Left ventricle myocardium inferior (tissue), 1 donor: ENCODE measurements around the gene PSME1. TPM values are rescaled to one million over a fixed set of nuclear protein-coding genes. Genes with fewer than 3 reads are reported as not detected.

Source experiments
- DNase-seq: peaks from one replicate; pipeline ENCODE4 v3.0.0-alpha.2; 2020
- H3K27ac ChIP-seq: fragments of 200-600 bp; replicated peaks from 2 replicates; pipeline ENCODE4 v1.8.0; 2021
- H3K27me3 ChIP-seq: fragments of 200-600 bp; 2 replicates; pipeline ENCODE4 v1.8.0; 2021; ENCODE audit warnings: low read depth
- H3K36me3 ChIP-seq: fragments of 200-600 bp; 2 replicates; pipeline ENCODE4 v1.8.0; 2021
- H3K4me1 ChIP-seq: fragments of 200-600 bp; 2 replicates; pipeline ENCODE4 v1.8.0; 2021
- H3K4me3 ChIP-seq: fragments of 200-600 bp; 2 replicates; pipeline ENCODE4 v1.8.0; 2021; ENCODE audit warnings: mild to moderate bottlenecking, moderate library complexity
- H3K9me3 ChIP-seq: fragments of 200-600 bp; replicated peaks from 2 replicates; pipeline ENCODE4 v1.8.0; 2021
- intact Hi-C: fragments of 100-400 bp; cut with micrococcal nuclease; formaldehyde crosslinking; loops from one replicate; pipeline ENCODE4 v1.11.0; 2022
- total RNA-seq: library from RNA; stranded (reverse); fragmentation: NEBNext Ultra II Directional; extraction: Animal tissue kit (Norgen Biotek cat#: 25700); gene quantifications from one replicate; pipeline ENCODE4 v1.2.1, GENCODE V29; 2021
- TF ChIP-seq, protein P1 (sequence below): fragments of 200-600 bp; IDR thresholded peaks from 2 replicates; pipeline ENCODE4 v1.8.0; 2021; ENCODE audit warnings: antibody characterized with exemption, mild to moderate bottlenecking, borderline replicate concordance
- donor health status: DM: no; HTN: yes; CAD: no; lungs with severe emphysema.

The PSME1 gene
- total RNA-seq, 1 donor from 2014 or later, result 108 TPM

- Histone ChIP-seq H3K27ac (no peak overlapping the region), H3K4me1 (peaks cover 33% of the 10 kb centered on the region), H3K27me3 (no peaks in the 10 kb centered on the region), H3K9me3 (no peaks in the 10 kb centered on the region), H3K4me3 (no peak overlapping the region), H3K36me3 (peaks cover 81% of the 10 kb centered on the region)
- TF ChIP-seq, protein P1, sequence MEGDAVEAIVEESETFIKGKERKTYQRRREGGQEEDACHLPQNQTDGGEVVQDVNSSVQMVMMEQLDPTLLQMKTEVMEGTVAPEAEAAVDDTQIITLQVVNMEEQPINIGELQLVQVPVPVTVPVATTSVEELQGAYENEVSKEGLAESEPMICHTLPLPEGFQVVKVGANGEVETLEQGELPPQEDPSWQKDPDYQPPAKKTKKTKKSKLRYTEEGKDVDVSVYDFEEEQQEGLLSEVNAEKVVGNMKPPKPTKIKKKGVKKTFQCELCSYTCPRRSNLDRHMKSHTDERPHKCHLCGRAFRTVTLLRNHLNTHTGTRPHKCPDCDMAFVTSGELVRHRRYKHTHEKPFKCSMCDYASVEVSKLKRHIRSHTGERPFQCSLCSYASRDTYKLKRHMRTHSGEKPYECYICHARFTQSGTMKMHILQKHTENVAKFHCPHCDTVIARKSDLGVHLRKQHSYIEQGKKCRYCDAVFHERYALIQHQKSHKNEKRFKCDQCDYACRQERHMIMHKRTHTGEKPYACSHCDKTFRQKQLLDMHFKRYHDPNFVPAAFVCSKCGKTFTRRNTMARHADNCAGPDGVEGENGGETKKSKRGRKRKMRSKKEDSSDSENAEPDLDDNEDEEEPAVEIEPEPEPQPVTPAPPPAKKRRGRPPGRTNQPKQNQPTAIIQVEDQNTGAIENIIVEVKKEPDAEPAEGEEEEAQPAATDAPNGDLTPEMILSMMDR, result no peak
- intact Hi-C loops, result no loop called here
- no peak for DNase-seq
These were observed 15.5 kb downstream of the PSME1 start for GRCh38 chr14:24151404-24152080.

DNA sequence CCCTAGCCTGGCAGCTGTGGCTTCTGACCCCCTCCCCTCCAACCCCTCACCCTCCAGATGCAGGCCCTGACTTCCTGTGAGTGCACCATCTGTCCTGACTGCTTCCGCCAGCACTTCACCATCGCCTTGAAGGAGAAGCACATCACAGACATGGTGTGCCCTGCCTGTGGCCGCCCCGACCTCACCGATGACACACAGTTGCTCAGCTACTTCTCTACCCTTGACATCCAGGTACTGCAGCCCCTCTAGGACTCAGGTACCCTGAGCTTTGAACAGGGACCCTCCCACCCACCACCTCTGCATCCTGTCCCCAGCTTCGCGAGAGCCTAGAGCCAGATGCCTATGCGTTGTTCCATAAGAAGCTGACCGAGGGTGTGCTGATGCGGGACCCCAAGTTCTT lies 19.1 kb downstream of the PSME1 start:
- H3K27me3 ChIP-seq, result no peaks in the 10 kb centered on the region
- TF ChIP-seq, protein P1, result no peak
- no peak overlapping the region for H3K27ac ChIP-seq
- peaks cover 91% of the 10 kb centered on the region for H3K36me3 ChIP-seq
- peaks cover 1% of the 10 kb centered on the region for H3K4me1 ChIP-seq
- no peak for DNase-seq
- H3K4me3 ChIP-seq, result no peak overlapping the region
- intact Hi-C loops, result no loop called here
- H3K9me3 ChIP-seq, result no peaks in the 10 kb centered on the region

- intact Hi-C loops, result no loop called here
- no peak for DNase-seq
- Histone ChIP-seq H3K36me3 (peaks cover 80% of the 10 kb centered on the region), H3K4me3 (no peak overlapping the region), H3K27ac (no peak overlapping the region), H3K27me3 (no peaks in the 10 kb centered on the region), H3K4me1 (peaks cover 17% of the 10 kb centered on the region), H3K9me3 (no peaks in the 10 kb centered on the region)
- TF ChIP-seq, protein P1, result no peak
These were observed 20.8 kb downstream of the PSME1 start for GRCh38 chr14:24156840-24157239.

DNA sequence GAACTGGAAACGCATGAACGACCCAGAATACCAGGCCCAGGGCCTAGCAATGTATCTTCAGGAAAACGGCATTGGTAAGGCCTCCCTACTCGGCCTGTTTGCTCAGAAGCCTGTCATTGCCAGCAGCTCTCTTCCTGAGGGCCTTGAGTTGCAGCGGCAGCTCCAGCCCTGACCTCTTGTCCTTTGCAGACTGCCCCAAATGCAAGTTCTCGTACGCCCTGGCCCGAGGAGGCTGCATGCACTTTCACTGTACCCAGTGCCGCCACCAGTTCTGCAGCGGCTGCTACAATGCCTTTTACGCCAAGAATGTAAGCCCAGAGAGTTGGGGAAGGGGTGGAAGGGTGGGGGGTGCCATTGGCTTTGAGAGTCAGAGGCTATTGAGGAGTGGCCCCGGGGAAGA lies 21.3 kb downstream of the PSME1 start:
- intact Hi-C loops, result no loop called here

GRCh38 chr14:24159777-24160498 lies 23.9 kb downstream of the PSME1 start:
- TF ChIP-seq, protein P1, result no peak
- Histone ChIP-seq H3K9me3 (no peaks in the 10 kb centered on the region), H3K4me1 (peaks cover 45% of the 10 kb centered on the region), H3K4me3 (no peak overlapping the region), H3K27ac (peak overlapping the region; percentile 98), H3K27me3 (no peaks in the 10 kb centered on the region), H3K36me3 (peaks cover 77% of the 10 kb centered on the region)
- DNase-seq, result no peak
- intact Hi-C loops, result no loop called here

More for the DNA sequence above, 21.3 kb downstream of the PSME1 start:
- Histone ChIP-seq H3K27me3 (no peaks in the 10 kb centered on the region), H3K4me3 (no peak overlapping the region), H3K9me3 (no peaks in the 10 kb centered on the region), H3K27ac (no peak overlapping the region), H3K4me1 (peaks cover 22% of the 10 kb centered on the region), H3K36me3 (peaks cover 75% of the 10 kb centered on the region)
- TF ChIP-seq, protein P1, result no peak
- DNase-seq, result no peak
